IPS DF 4.7 (cell line): Measurements from ENCODE around the gene TXNRD2.

ENCODE experiments used
- DNase-seq: peaks from one replicate; pipeline ENCODE4 v3.0.0-alpha.2; 2013; ENCODE audit warnings: low spot score; ENCODE audit errors: extremely low read depth

The TXNRD2 gene

GRCh38 chr22:19966908-19967750 lies 25.5 kb upstream of the TXNRD2 start:
- DNase-seq: no peak

GRCh38 chr22:19965771-19966709 lies 24.4 kb upstream of the TXNRD2 start:
- DNase-seq: no peak

- DNase-seq: no peak
Observed at GRCh38 chr22:19964701-19965386, 23.2 kb upstream of the TXNRD2 start.

- DNase-seq: no peak
Observed at GRCh38 chr22:19963863-19964642, 22.4 kb upstream of the TXNRD2 start.

GRCh38 chr22:19962909-19963806 lies 21.5 kb upstream of the TXNRD2 start:
- no peak for DNase-seq

- DNase-seq: no peak
Observed at GRCh38 chr22:19962246-19962908, 20.8 kb upstream of the TXNRD2 start.

GRCh38 chr22:19961868-19962245 lies 20.2 kb upstream of the TXNRD2 start:
- no peak for DNase-seq

- DNase-seq: no peak
Observed at GRCh38 chr22:19961201-19961580, 19.6 kb upstream of the TXNRD2 start.

- DNase-seq: no peak
Observed at GRCh38 chr22:19960491-19961200, 19.0 kb upstream of the TXNRD2 start.

- DNase-seq: no peak
Observed at GRCh38 chr22:19959587-19960490, 18.2 kb upstream of the TXNRD2 start.

GRCh38 chr22:19959043-19959586 lies 17.5 kb upstream of the TXNRD2 start:
- DNase-seq: no peak

- DNase-seq: no peak
Observed at GRCh38 chr22:19958083-19959042, 16.7 kb upstream of the TXNRD2 start.

- DNase-seq: no peak
Observed at GRCh38 chr22:19957445-19957844, 15.8 kb upstream of the TXNRD2 start.

- DNase-seq: no peak
Observed at GRCh38 chr22:19955241-19956128, 13.9 kb upstream of the TXNRD2 start.

GRCh38 chr22:19951346-19951745 lies 9.7 kb upstream of the TXNRD2 start:
- DNase-seq: no peak
